Left ventricle myocardium inferior (tissue), 1 donor: ENCODE data around the gene ARHGEF10L. TPM values are rescaled to one million over a fixed set of nuclear protein-coding genes. Genes with fewer than 3 reads are reported as not detected.

Source experiments
- DNase-seq: peaks from one replicate; pipeline ENCODE4 v3.0.0-alpha.2; 2020
- H3K27ac ChIP-seq: fragments of 200-600 bp; replicated peaks from 2 replicates; pipeline ENCODE4 v1.8.0; 2021
- H3K27me3 ChIP-seq: fragments of 200-600 bp; 2 replicates; pipeline ENCODE4 v1.8.0; 2021; ENCODE audit warnings: low read depth
- H3K36me3 ChIP-seq: fragments of 200-600 bp; 2 replicates; pipeline ENCODE4 v1.8.0; 2021
- H3K4me1 ChIP-seq: fragments of 200-600 bp; 2 replicates; pipeline ENCODE4 v1.8.0; 2021
- H3K4me3 ChIP-seq: fragments of 200-600 bp; 2 replicates; pipeline ENCODE4 v1.8.0; 2021; ENCODE audit warnings: mild to moderate bottlenecking, moderate library complexity
- H3K9me3 ChIP-seq: fragments of 200-600 bp; replicated peaks from 2 replicates; pipeline ENCODE4 v1.8.0; 2021
- CTCF ChIP-seq: fragments of 200-600 bp; IDR thresholded peaks from 2 replicates; pipeline ENCODE4 v1.8.0; 2021; ENCODE audit warnings: antibody characterized with exemption, mild to moderate bottlenecking, borderline replicate concordance
- intact Hi-C: fragments of 100-400 bp; cut with micrococcal nuclease; formaldehyde crosslinking; loops from one replicate; pipeline ENCODE4 v1.11.0; 2022
- total RNA-seq: library from RNA; stranded (reverse); fragmentation: NEBNext Ultra II Directional; extraction: Animal tissue kit (Norgen Biotek cat#: 25700); gene quantifications from one replicate; pipeline ENCODE4 v1.2.1, GENCODE V29; 2021
- donor health status: DM: no; HTN: yes; CAD: no; lungs with severe emphysema.

Gene ARHGEF10L
- total RNA-seq, 1 donor from 2014 or later = 59.1 TPM

- no peak for DNase-seq
- no peak for TF ChIP-seq CTCF
- H3K27me3 ChIP-seq = no peaks in the 10 kb centered on the region
- intact Hi-C loops = no loop called here
- peaks cover 41% of the 10 kb centered on the region for H3K4me1 ChIP-seq
- no peak overlapping the region for H3K4me3 ChIP-seq
- H3K9me3 ChIP-seq = no peaks in the 10 kb centered on the region
- no peaks in the 10 kb centered on the region for H3K36me3 ChIP-seq
- H3K27ac ChIP-seq = no peak overlapping the region
These were observed 137.0 kb downstream of the ARHGEF10L start for GRCh38 chr1:17676387-17677060.

GRCh38 chr1:17678011-17678410 lies 138.5 kb downstream of the ARHGEF10L start:
- Histone ChIP-seq H3K36me3 (no peaks in the 10 kb centered on the region), H3K9me3 (no peaks in the 10 kb centered on the region), H3K4me3 (no peak overlapping the region), H3K27ac (no peak overlapping the region), H3K27me3 (no peaks in the 10 kb centered on the region), H3K4me1 (peaks cover 26% of the 10 kb centered on the region)
- intact Hi-C loops = no loop called here
- no peak for DNase-seq
- no peak for TF ChIP-seq CTCF

GRCh38 chr1:17679856-17680255 lies 140.4 kb downstream of the ARHGEF10L start:
- Histone ChIP-seq H3K9me3 (no peaks in the 10 kb centered on the region), H3K27me3 (no peaks in the 10 kb centered on the region), H3K4me1 (peaks cover 7% of the 10 kb centered on the region), H3K4me3 (no peak overlapping the region), H3K36me3 (no peaks in the 10 kb centered on the region), H3K27ac (no peak overlapping the region)
- intact Hi-C loops = no loop called here
- TF ChIP-seq CTCF = no peak
- no peak for DNase-seq

DNA sequence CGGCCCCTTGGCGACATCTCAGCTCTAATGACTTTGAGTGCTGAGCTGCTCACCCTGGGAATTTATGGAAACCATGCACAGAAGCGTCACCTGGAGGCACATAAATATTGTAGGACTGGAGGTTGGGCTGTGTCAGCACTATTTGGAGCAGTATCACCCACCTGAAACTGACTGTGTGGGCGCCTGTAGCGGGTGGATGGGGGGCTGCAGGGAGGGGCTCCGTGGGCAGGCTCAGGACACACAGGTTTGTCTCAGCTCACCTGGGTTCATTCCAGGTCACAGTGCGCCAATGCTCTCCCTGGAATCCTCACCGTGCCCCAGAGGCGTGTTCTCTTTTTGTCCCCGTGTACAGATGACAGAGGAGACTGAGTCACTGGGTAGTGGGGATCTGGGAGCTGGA lies 140.8 kb downstream of the ARHGEF10L start:
- H3K27me3 ChIP-seq = no peaks in the 10 kb centered on the region
- H3K4me1 ChIP-seq = peaks cover 7% of the 10 kb centered on the region
- DNase-seq = no peak
- no peaks in the 10 kb centered on the region for H3K9me3 ChIP-seq
- H3K4me3 ChIP-seq = no peak overlapping the region
- TF ChIP-seq CTCF = no peak
- no peak overlapping the region for H3K27ac ChIP-seq
- H3K36me3 ChIP-seq = no peaks in the 10 kb centered on the region
- intact Hi-C loops = no loop called here

- Histone ChIP-seq H3K4me3 (no peak overlapping the region), H3K27me3 (no peaks in the 10 kb centered on the region), H3K4me1 (peaks cover 21% of the 10 kb centered on the region), H3K36me3 (peaks cover 5% of the 10 kb centered on the region), H3K9me3 (no peaks in the 10 kb centered on the region), H3K27ac (no peak overlapping the region)
- no peak for DNase-seq
- TF ChIP-seq CTCF = no peak
- intact Hi-C loops = no loop called here
These were observed 142.9 kb downstream of the ARHGEF10L start for GRCh38 chr1:17682400-17682799.
